GM19372 (cell line): ENCODE results near the gene CCNI2.
A peak's percentile ranks its signal among the peaks of the same experiment; 100 is the strongest.

Experiments
- ATAC-seq: cut with Tn5 transposase; IDR thresholded peaks from one replicate; pipeline ENCODE4 v1.9.1; 2021; ENCODE audit warnings: mild to moderate bottlenecking, low read depth, moderate library complexity; ENCODE audit not compliant: unreplicated experiment

Gene CCNI2

GRCh38 chr5:132746954-132747615 lies at the start of gene CCNI2:
TSS of gene CCNI2 (plus strand) at chr5:132747426. CDS start at chr5:132747496, 70 bp downstream.
- ATAC-seq: peak; percentile 47

- ATAC-seq: no peak
Measured at GRCh38 chr5:132704875-132705274, 42.4 kb upstream of the CCNI2 start.

- ATAC-seq: no peak
Measured at GRCh38 chr5:132708645-132709044, 38.6 kb upstream of the CCNI2 start.

GRCh38 chr5:132714456-132715307 lies 32.5 kb upstream of the CCNI2 start:
- ATAC-seq: no peak

GRCh38 chr5:132718544-132719312 lies 28.5 kb upstream of the CCNI2 start:
- ATAC-seq: no peak

- ATAC-seq: no peak
Measured at GRCh38 chr5:132725745-132726144, 21.5 kb upstream of the CCNI2 start.

GRCh38 chr5:132729896-132730295 lies 17.3 kb upstream of the CCNI2 start:
- ATAC-seq: no peak

- ATAC-seq: no peak
Measured at GRCh38 chr5:132733499-132734148, 13.6 kb upstream of the CCNI2 start.

- no peak for ATAC-seq
Measured at GRCh38 chr5:132734687-132735086, 12.5 kb upstream of the CCNI2 start.

GRCh38 chr5:132736853-132737833 lies 10.1 kb upstream of the CCNI2 start, which contains the start of gene KIF3A:
TSS of gene KIF3A (minus strand) at chr5:132737546. CDS start at chr5:132737419, 127 bp downstream.
- ATAC-seq: peak; percentile 87

GRCh38 chr5:132737982-132738681 lies 9.1 kb upstream of the CCNI2 start:
- ATAC-seq: no peak

GRCh38 chr5:132739232-132739631 lies 8.0 kb upstream of the CCNI2 start:
- no peak for ATAC-seq

GRCh38 chr5:132742158-132742557 lies 5.1 kb upstream of the CCNI2 start:
- ATAC-seq: no peak

- no peak for ATAC-seq
Measured at GRCh38 chr5:132742626-132743025, 4.6 kb upstream of the CCNI2 start.

GRCh38 chr5:132744659-132745058 lies 2.6 kb upstream of the CCNI2 start:
- no peak for ATAC-seq

GRCh38 chr5:132746592-132746953 lies 653 bp upstream of the CCNI2 start:
- ATAC-seq: no peak

- ATAC-seq: peak; percentile 10
Measured at GRCh38 chr5:132747616-132748440, 602 bp downstream of the CCNI2 start.

- ATAC-seq: no peak
Measured at GRCh38 chr5:132748522-132749000, 1.3 kb downstream of the CCNI2 start.
